HEK293 (cell line): ENCODE measurements around the gene SUMF1.

ENCODE experiments used
- HOXD13 ChIP-seq: sonication (generic); formaldehyde crosslinking; IDR thresholded peaks from 2 replicates; pipeline ENCODE4 v1.8.0; 2022; ENCODE audit warnings: missing genetic modification reagents, borderline replicate concordance
- ZNF274 ChIP-seq, 2 experiments: fragments of 200-500 bp in 1 of 2; fragments of 450-650 bp in 1 of 2; sonication (Bioruptor generic) in 1 of 2; formaldehyde crosslinking in 1 of 2; IDR thresholded peaks; 2 replicates each; pipeline versions ENCODE4 v1.5.1 to v1.6.1; 2014 to 2016; ENCODE audit warnings: borderline replicate concordance in 1 of 2, inconsistent platforms in 1 of 2, low read length in 1 of 2, missing biosample characterization in 1 of 2, missing genetic modification characterization in 1 of 2
- ZNF558 ChIP-seq: fragments of 450-650 bp; formaldehyde crosslinking; IDR thresholded peaks from 2 replicates; pipeline ENCODE4 v1.5.1; 2016; ENCODE audit warnings: missing biosample characterization, missing genetic modification characterization
- ZNF561 ChIP-seq: fragments of 450-650 bp; IDR thresholded peaks from 2 replicates; pipeline ENCODE4 v1.5.1; 2018; ENCODE audit warnings: missing biosample characterization, missing genetic modification characterization, borderline replicate concordance
- ZNF670 ChIP-seq: fragments of 450-650 bp; formaldehyde crosslinking; IDR thresholded peaks from 2 replicates; pipeline ENCODE4 v1.5.1; 2016; ENCODE audit warnings: missing biosample characterization, missing genetic modification characterization, low read depth
- ZNF768 ChIP-seq: fragments of 450-650 bp; formaldehyde crosslinking; IDR thresholded peaks from 2 replicates; pipeline ENCODE4 v1.5.1; 2018; ENCODE audit warnings: missing biosample characterization, mild to moderate bottlenecking, missing genetic modification characterization
- ZNF830 ChIP-seq: fragments of 450-650 bp; IDR thresholded peaks from 2 replicates; pipeline ENCODE4 v1.5.0; 2018; ENCODE audit warnings: missing biosample characterization, missing genetic modification characterization, low read depth, mild to moderate bottlenecking, moderate library complexity
- TF ChIP-seq, protein P1 (sequence below): fragments of 450-650 bp; formaldehyde crosslinking; IDR thresholded peaks from 2 replicates; pipeline ENCODE4 v1.5.1; 2016; ENCODE audit warnings: missing biosample characterization, missing genetic modification characterization
- TF ChIP-seq, protein P2 (sequence below): fragments of 450-650 bp; formaldehyde crosslinking; IDR thresholded peaks from 2 replicates; pipeline ENCODE4 v1.5.1; 2016; ENCODE audit warnings: missing biosample characterization, missing genetic modification characterization
- TF ChIP-seq, protein P3 (sequence below): sonication (generic); formaldehyde crosslinking; IDR thresholded peaks from 2 replicates; pipeline ENCODE4 v1.8.1; 2022; ENCODE audit warnings: mild to moderate bottlenecking, moderate library complexity, missing genetic modification reagents
- TF ChIP-seq, protein P4 (sequence below): fragments of 450-650 bp; IDR thresholded peaks from 2 replicates; pipeline ENCODE4 v1.5.1; 2018; ENCODE audit warnings: missing biosample characterization, mild to moderate bottlenecking, missing genetic modification characterization

DNA sequence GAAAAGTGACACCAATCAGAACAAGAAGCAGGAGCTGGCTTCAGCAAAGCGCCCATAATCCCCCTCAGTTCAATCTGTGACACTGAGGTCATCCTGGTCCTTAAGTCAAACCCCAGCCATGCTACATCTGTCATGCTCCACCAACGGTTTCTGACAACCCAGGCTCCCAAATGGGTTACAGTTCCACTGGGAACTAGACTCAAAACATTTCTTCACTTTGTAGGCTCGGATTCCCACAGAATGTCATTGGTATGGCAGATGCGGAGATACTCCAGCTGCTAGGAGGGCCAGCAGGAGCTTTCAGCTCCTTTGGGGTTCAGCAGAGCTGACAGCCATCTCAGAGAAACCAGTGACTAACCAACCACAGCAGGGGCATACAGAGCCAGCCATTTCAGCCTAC lies 48.9 kb downstream of the SUMF1 start:
- TF ChIP-seq, protein P1, sequence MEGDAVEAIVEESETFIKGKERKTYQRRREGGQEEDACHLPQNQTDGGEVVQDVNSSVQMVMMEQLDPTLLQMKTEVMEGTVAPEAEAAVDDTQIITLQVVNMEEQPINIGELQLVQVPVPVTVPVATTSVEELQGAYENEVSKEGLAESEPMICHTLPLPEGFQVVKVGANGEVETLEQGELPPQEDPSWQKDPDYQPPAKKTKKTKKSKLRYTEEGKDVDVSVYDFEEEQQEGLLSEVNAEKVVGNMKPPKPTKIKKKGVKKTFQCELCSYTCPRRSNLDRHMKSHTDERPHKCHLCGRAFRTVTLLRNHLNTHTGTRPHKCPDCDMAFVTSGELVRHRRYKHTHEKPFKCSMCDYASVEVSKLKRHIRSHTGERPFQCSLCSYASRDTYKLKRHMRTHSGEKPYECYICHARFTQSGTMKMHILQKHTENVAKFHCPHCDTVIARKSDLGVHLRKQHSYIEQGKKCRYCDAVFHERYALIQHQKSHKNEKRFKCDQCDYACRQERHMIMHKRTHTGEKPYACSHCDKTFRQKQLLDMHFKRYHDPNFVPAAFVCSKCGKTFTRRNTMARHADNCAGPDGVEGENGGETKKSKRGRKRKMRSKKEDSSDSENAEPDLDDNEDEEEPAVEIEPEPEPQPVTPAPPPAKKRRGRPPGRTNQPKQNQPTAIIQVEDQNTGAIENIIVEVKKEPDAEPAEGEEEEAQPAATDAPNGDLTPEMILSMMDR (tag by site-specific recombination) = no peak
- TF ChIP-seq, protein P2, sequence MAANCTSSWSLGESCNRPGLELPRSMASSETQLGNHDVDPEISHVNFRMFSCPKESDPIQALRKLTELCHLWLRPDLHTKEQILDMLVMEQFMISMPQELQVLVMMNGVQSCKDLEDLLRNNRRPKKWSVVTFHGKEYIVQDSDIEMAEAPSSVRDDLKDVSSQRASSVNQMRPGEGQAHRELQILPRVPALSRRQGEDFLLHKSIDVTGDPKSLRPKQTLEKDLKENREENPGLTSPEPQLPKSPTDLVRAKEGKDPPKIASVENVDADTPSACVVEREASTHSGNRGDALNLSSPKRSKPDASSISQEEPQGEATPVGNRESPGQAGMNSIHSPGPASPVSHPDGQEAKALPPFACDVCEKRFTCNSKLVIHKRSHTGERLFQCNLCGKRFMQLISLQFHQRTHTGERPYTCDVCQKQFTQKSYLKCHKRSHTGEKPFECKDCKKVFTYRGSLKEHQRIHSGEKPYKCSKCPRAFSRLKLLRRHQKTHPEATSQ (tag by site-specific recombination) = no peak
- TF ChIP-seq ZNF558 (tag by site-specific recombination) (no peak), ZNF561 (tag by site-specific recombination) (no peak), ZNF830 (no peak), ZNF274 (IDR thresholded peaks at IDR 0.05; ENCODE audit: low read length) (no peak), ZNF274 (tag by site-specific recombination; IDR thresholded peaks at IDR 0.05; ENCODE audit: borderline replicate concordance) (no peak), ZNF670 (tag by site-specific recombination) (no peak), ZNF768 (tag by site-specific recombination) (no peak), HOXD13 (CRISPR knock-in tag) (no peak)
- TF ChIP-seq, protein P3, sequence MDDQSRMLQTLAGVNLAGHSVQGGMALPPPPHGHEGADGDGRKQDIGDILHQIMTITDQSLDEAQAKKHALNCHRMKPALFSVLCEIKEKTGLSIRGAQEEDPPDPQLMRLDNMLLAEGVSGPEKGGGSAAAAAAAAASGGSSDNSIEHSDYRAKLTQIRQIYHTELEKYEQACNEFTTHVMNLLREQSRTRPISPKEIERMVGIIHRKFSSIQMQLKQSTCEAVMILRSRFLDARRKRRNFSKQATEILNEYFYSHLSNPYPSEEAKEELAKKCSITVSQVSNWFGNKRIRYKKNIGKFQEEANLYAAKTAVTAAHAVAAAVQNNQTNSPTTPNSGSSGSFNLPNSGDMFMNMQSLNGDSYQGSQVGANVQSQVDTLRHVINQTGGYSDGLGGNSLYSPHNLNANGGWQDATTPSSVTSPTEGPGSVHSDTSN (CRISPR knock-in tag) = no peak
- TF ChIP-seq, protein P4, sequence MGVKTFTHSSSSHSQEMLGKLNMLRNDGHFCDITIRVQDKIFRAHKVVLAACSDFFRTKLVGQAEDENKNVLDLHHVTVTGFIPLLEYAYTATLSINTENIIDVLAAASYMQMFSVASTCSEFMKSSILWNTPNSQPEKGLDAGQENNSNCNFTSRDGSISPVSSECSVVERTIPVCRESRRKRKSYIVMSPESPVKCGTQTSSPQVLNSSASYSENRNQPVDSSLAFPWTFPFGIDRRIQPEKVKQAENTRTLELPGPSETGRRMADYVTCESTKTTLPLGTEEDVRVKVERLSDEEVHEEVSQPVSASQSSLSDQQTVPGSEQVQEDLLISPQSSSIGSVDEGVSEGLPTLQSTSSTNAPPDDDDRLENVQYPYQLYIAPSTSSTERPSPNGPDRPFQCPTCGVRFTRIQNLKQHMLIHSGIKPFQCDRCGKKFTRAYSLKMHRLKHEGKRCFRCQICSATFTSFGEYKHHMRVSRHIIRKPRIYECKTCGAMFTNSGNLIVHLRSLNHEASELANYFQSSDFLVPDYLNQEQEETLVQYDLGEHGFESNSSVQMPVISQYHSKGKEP (tag by site-specific recombination) = no peak
